Fibroblast of lung (primary cell): ENCODE results near the gene DKC1.

Experiments used
- EZH2 ChIP-seq: IDR thresholded peaks from 2 replicates; pipeline ENCODE4 v1.5.1; 2012; ENCODE audit warnings: low read length, control low read depth, mild to moderate bottlenecking; ENCODE audit errors: missing control alignments
- TF ChIP-seq, protein P1 (sequence below), 2 donors: IDR thresholded peaks in 1 of 2; conservative IDR thresholded peaks in 1 of 2; 1 replicate in 1 of 2; 2 replicates in 1 of 2; pipeline ENCODE4 v1.5.1; 2011 to 2012; ENCODE audit warnings: low read length in 2 of 2, control low read depth in 1 of 2, inconsistent platforms in 1 of 2, low read depth in 1 of 2, mild to moderate bottlenecking in 1 of 2

DNA sequence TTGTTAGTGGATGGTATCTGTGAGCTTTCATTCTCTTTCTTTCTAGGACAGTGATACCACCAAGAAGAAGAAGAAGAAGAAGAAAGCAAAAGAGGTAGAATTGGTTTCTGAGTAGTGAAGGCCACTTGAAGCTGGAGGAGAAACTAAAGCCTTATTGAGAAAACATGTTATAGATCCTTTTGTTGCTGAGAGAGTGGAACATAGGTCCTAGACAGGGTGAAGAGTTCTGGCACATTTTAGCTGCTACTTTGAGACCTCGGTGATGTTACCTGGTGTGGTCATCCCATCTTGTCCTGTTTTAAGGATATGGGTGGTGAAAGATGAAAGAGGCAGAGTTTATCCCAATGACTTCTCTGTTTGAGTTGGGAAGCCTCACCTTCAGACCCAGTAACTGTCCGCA is 14.1 kb downstream of the DKC1 start:
- TF ChIP-seq, protein P1, sequence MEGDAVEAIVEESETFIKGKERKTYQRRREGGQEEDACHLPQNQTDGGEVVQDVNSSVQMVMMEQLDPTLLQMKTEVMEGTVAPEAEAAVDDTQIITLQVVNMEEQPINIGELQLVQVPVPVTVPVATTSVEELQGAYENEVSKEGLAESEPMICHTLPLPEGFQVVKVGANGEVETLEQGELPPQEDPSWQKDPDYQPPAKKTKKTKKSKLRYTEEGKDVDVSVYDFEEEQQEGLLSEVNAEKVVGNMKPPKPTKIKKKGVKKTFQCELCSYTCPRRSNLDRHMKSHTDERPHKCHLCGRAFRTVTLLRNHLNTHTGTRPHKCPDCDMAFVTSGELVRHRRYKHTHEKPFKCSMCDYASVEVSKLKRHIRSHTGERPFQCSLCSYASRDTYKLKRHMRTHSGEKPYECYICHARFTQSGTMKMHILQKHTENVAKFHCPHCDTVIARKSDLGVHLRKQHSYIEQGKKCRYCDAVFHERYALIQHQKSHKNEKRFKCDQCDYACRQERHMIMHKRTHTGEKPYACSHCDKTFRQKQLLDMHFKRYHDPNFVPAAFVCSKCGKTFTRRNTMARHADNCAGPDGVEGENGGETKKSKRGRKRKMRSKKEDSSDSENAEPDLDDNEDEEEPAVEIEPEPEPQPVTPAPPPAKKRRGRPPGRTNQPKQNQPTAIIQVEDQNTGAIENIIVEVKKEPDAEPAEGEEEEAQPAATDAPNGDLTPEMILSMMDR (conservative IDR thresholded peaks at IDR 0.05 in 1 of 2, IDR thresholded peaks at IDR 0.05 in 1 of 2; ENCODE audit: low read depth in 1 of 2, low read length in 2 of 2), result no peak
- no peak for TF ChIP-seq EZH2
